Measurements from ENCODE around the gene EXOSC10.

GRCh38 chr1:11098931-11099309 lies 749 bp downstream of the EXOSC10 start:
- TF ChIP-seq GATA2 (IDR thresholded peaks at IDR 0.05; ENCODE audit: low read depth, low read length) = no peak
- TF ChIP-seq GATA3 (IDR thresholded peaks at IDR 0.05; ENCODE audit: low read depth, low read length) = no peak
